Measurements from ENCODE around the gene PDHX. TPM values are rescaled to one million over a fixed set of nuclear protein-coding genes. Genes with fewer than 3 reads are reported as not detected.

The PDHX gene
- total and polyA plus RNA-seq, 10 of the 15 experiments (the other 5 are each of a cell fraction or from before 2014, with no cell fraction given), result 14.5 to 41.9 (median 28.0) TPM

DNA sequence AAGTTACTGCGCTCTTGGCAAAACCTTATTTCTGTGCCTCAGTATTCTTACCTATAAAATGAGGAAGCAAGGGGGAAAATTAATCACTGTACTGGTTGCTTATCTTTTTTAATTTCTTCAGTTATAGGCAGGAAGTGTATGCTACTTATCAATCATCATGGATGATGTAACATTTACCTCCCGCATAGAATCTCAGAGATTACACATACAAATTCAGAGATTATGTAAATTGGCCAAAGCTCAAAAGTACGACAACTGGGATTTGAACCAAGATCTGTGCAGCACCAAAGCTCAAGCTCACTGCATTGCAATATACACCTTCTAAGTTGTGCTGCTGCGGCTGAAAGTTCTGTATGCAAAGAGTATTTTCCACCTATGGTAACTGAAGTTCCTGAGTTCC lies 83.0 kb downstream of the PDHX start (continued):
- TF ChIP-seq, protein P1, sequence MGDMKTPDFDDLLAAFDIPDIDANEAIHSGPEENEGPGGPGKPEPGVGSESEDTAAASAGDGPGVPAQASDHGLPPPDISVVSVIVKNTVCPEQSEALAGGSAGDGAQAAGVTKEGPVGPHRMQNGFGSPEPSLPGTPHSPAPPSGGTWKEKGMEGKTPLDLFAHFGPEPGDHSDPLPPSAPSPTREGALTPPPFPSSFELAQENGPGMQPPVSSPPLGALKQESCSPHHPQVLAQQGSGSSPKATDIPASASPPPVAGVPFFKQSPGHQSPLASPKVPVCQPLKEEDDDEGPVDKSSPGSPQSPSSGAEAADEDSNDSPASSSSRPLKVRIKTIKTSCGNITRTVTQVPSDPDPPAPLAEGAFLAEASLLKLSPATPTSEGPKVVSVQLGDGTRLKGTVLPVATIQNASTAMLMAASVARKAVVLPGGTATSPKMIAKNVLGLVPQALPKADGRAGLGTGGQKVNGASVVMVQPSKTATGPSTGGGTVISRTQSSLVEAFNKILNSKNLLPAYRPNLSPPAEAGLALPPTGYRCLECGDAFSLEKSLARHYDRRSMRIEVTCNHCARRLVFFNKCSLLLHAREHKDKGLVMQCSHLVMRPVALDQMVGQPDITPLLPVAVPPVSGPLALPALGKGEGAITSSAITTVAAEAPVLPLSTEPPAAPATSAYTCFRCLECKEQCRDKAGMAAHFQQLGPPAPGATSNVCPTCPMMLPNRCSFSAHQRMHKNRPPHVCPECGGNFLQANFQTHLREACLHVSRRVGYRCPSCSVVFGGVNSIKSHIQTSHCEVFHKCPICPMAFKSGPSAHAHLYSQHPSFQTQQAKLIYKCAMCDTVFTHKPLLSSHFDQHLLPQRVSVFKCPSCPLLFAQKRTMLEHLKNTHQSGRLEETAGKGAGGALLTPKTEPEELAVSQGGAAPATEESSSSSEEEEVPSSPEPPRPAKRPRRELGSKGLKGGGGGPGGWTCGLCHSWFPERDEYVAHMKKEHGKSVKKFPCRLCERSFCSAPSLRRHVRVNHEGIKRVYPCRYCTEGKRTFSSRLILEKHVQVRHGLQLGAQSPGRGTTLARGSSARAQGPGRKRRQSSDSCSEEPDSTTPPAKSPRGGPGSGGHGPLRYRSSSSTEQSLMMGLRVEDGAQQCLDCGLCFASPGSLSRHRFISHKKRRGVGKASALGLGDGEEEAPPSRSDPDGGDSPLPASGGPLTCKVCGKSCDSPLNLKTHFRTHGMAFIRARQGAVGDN (IDR thresholded peaks at IDR 0.05), result no peak

DNA sequence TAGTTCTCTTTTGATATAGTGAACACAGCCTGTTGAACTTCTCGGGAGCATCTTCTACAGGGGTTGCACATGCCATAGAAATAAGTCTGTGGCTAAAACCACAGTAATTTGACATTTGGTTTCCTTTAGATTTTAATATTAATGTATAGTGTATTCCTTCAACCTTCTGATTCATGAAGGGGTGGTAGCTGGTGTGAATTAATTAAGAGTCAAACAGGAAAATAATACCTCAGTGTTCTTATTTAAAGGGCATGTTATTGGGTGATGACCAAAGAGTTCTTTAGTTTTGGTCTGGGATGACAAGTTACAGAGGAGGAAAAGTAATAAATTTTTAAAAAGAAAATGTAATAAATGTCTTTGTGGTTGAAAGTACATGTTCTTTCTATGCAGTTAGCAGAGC lies 86.8 kb downstream of the PDHX start:
- ChIA-PET POLR2A (no interaction called here), RAD21 (ENCODE audit: unreplicated experiment) (interaction anchor here (1.2 to 6.9 kb wide), 7 partner anchors 127 to 389 kb away, joined by 3 to 79 read pairs (median 5); no protein-coding TSS in a partner anchor), SMC1A (ENCODE audit: uncharacterized antibody, unreplicated experiment) (interaction anchor here (0.7 to 15.3 kb wide), 21 partner anchors 10 to 302 kb away, joined by 3 to 234 read pairs (median 4); no protein-coding TSS in a partner anchor), CTCF (interaction anchor here (0.6 to 12.1 kb wide), 14 partner anchors 38 to 389 kb away, joined by 3 to 122 read pairs (median 4); no protein-coding TSS in a partner anchor)
- H3K4me1 ChIP-seq (ENCODE audit: control insufficient read depth, insufficient read depth, low read length), result peaks cover 20% of the 10 kb centered on the region
- no peaks in the 10 kb centered on the region for H3K36me3 ChIP-seq (ENCODE audit: control insufficient read depth in 2 of 2, insufficient read depth in 2 of 2, low read length in 1 of 2)
- intact Hi-C loops (cut with micrococcal nuclease; ENCODE audit: unreplicated experiment) (no loop called here), in situ Hi-C loops (cut with MboI) (loop anchor here (10.0 kb wide), 1 partner anchor 758 kb away; no protein-coding TSS in a partner anchor)
- no peaks in the 10 kb centered on the region for H3K27me3 ChIP-seq (replicated peaks in 1 of 2; ENCODE audit: control insufficient read depth in 2 of 2, insufficient read depth in 2 of 2, low read length in 1 of 2)
- WGBS (ENCODE audit: insufficient coverage, insufficient replicate concordance, low lambda C conversion rate, missing lambda C conversion rate), result 0% methylated on average over 1 of the region's 1 CpG
- FAIRE-seq (no peak), ATAC-seq (no peak), DNase-seq (ENCODE audit: low read depth, low spot score) (no peak)
- no peak overlapping the region for H3K27ac ChIP-seq (ENCODE audit: control insufficient read depth, insufficient read depth)
- H3K79me2 ChIP-seq (ENCODE audit: control insufficient read depth, insufficient read depth, low read length), result no peaks in the 10 kb centered on the region
- no peak overlapping the region for H2AFZ ChIP-seq (ENCODE audit: control insufficient read depth, low read depth, low read length)
- H4K20me1 ChIP-seq (ENCODE audit: control insufficient read depth, insufficient read depth), result no peaks in the 10 kb centered on the region
- no peak overlapping the region for H3K4me3 ChIP-seq
- H3K9me3 ChIP-seq (replicated peaks; ENCODE audit: control insufficient read depth, insufficient read depth, low read length), result no peaks in the 10 kb centered on the region
- TF ChIP-seq CHD1 (IDR thresholded peaks at IDR 0.05; ENCODE audit: low read depth, low read length) (no peak), HDGF (IDR thresholded peaks at IDR 0.05) (no peak), NFYA (IDR thresholded peaks at IDR 0.05; ENCODE audit: borderline replicate concordance, low read depth, low read length) (no peak), ZNF217 (IDR thresholded peaks at IDR 0.05) (no peak)
- TF ChIP-seq, protein P2, sequence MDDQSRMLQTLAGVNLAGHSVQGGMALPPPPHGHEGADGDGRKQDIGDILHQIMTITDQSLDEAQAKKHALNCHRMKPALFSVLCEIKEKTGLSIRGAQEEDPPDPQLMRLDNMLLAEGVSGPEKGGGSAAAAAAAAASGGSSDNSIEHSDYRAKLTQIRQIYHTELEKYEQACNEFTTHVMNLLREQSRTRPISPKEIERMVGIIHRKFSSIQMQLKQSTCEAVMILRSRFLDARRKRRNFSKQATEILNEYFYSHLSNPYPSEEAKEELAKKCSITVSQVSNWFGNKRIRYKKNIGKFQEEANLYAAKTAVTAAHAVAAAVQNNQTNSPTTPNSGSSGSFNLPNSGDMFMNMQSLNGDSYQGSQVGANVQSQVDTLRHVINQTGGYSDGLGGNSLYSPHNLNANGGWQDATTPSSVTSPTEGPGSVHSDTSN (IDR thresholded peaks at IDR 0.05; ENCODE audit: insufficient replicate concordance, low read depth, low read length), result no peak
- TF ChIP-seq, protein P3, sequence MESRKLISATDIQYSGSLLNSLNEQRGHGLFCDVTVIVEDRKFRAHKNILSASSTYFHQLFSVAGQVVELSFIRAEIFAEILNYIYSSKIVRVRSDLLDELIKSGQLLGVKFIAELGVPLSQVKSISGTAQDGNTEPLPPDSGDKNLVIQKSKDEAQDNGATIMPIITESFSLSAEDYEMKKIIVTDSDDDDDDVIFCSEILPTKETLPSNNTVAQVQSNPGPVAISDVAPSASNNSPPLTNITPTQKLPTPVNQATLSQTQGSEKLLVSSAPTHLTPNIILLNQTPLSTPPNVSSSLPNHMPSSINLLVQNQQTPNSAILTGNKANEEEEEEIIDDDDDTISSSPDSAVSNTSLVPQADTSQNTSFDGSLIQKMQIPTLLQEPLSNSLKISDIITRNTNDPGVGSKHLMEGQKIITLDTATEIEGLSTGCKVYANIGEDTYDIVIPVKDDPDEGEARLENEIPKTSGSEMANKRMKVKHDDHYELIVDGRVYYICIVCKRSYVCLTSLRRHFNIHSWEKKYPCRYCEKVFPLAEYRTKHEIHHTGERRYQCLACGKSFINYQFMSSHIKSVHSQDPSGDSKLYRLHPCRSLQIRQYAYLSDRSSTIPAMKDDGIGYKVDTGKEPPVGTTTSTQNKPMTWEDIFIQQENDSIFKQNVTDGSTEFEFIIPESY (IDR thresholded peaks at IDR 0.05), result no peak
- no peak overlapping the region for H3K9ac ChIP-seq (ENCODE audit: control insufficient read depth, insufficient read depth, low read length)
- H3K4me2 ChIP-seq (ENCODE audit: control insufficient read depth, insufficient read depth), result no peak overlapping the region
- no TSS peak for BruUV-seq (replicated peaks)

Data from GM12878 (cell line).